Left ventricle myocardium superior (tissue), 1 donor: ENCODE data around the gene NNAT. TPM values are rescaled to one million over a fixed set of nuclear protein-coding genes. Genes with fewer than 3 reads are reported as not detected.
"Not testable (repeated sequence)": the region's sequence is repeated elsewhere in the genome, so short reads cannot be mapped to it uniquely, and the experiment has no call there.

ENCODE experiments used
- ATAC-seq: fragments of 200-7000 bp; cut with Tn5 transposase; one replicate; pipeline ENCODE4 v1.9.1; 2020; ENCODE audit warnings: mild to moderate bottlenecking, moderate library complexity
- DNase-seq: peaks from one replicate; pipeline ENCODE4 v3.0.0-alpha.2; 2020
- intact Hi-C: fragments of 100-400 bp; cut with micrococcal nuclease; formaldehyde crosslinking; loops from one replicate; pipeline ENCODE4 v1.11.0; 2022
- long read RNA-seq: library from polyadenylated mRNA; unstranded; transcript quantifications from one replicate; pipeline ENCODE4 v2.0.0, GENCODE V29; 2021
- total RNA-seq: library from RNA; stranded (reverse); fragmentation: NEBNext Ultra II Directional; extraction: Animal tissue kit (Norgen Biotek cat#: 25700); gene quantifications from one replicate; pipeline ENCODE4 v1.2.1, GENCODE V29; 2021
- donor health status: DM: no; HTN: yes; CAD: no; lungs with severe emphysema.

The NNAT gene
- total RNA-seq, result 0.25 TPM
- long read RNA-seq, partial matches to known transcripts, result 0 of 3 reads
- long read RNA-seq, other reads (novel, unspliced or antisense), result 3 of 3 reads

GRCh38 chr20:37521061-37521771 is at the start of gene NNAT:
Gene NNAT (plus strand): TSS chr20:37521250. CDS start chr20:37521332, 82 bp downstream.
- DNase-seq, result no peak
- ATAC-seq, result no peak
- intact Hi-C loops, result no loop called here

GRCh38 chr20:37471741-37472235 is 49.3 kb upstream of the NNAT start:
- intact Hi-C loops, result no loop called here
- no peak for ATAC-seq
- DNase-seq, result no peak

- ATAC-seq, DNase-seq, intact Hi-C loops: not testable (repeated sequence)
Measured at GRCh38 chr20:37472435-37472834, 48.6 kb upstream of the NNAT start.

- ATAC-seq (no peak), DNase-seq (no peak)
- intact Hi-C loops, result no loop called here
Measured at GRCh38 chr20:37473249-37474000, 47.6 kb upstream of the NNAT start.

GRCh38 chr20:37474386-37474785 is 46.7 kb upstream of the NNAT start:
- ATAC-seq, result no peak

GRCh38 chr20:37475252-37475651 is 45.8 kb upstream of the NNAT start:
- intact Hi-C loops, result no loop called here
- no peak for ATAC-seq
- DNase-seq, result no peak

More at GRCh38 chr20:37474386-37474785, 46.7 kb upstream of the NNAT start:
- no peak for DNase-seq
- intact Hi-C loops, result no loop called here

- ATAC-seq (no peak), DNase-seq (no peak)
- intact Hi-C loops, result no loop called here
Measured at GRCh38 chr20:37477041-37477440, 44.0 kb upstream of the NNAT start.

GRCh38 chr20:37479266-37479665 is 41.8 kb upstream of the NNAT start:
- no peak for ATAC-seq
- no peak for DNase-seq

GRCh38 chr20:37479925-37480691 is 40.9 kb upstream of the NNAT start:
- DNase-seq, result no peak
- no peak for ATAC-seq
- intact Hi-C loops, result no loop called here

More at GRCh38 chr20:37479266-37479665, 41.8 kb upstream of the NNAT start:
- intact Hi-C loops, result no loop called here

- DNase-seq (no peak), ATAC-seq (no peak)
- intact Hi-C loops, result no loop called here
Measured at GRCh38 chr20:37480919-37481318, 40.1 kb upstream of the NNAT start.

GRCh38 chr20:37481610-37482009 is 39.4 kb upstream of the NNAT start:
- intact Hi-C loops, result no loop called here
- DNase-seq, result no peak
- ATAC-seq, result no peak

GRCh38 chr20:37484331-37484730 is 36.7 kb upstream of the NNAT start:
- no peak for ATAC-seq
- intact Hi-C loops, result no loop called here
- no peak for DNase-seq

- ATAC-seq, DNase-seq, intact Hi-C loops: not testable (repeated sequence)
Measured at GRCh38 chr20:37486209-37486608, 34.8 kb upstream of the NNAT start.

- intact Hi-C loops, result no loop called here
- DNase-seq (no peak), ATAC-seq (no peak)
Measured at GRCh38 chr20:37490663-37491350, 30.2 kb upstream of the NNAT start.

GRCh38 chr20:37492096-37492625 is 28.9 kb upstream of the NNAT start:
- ATAC-seq, result no peak
- no peak for DNase-seq
- intact Hi-C loops, result no loop called here

GRCh38 chr20:37492945-37493344 is 28.1 kb upstream of the NNAT start:
- DNase-seq (no peak), ATAC-seq (no peak)
- intact Hi-C loops, result no loop called here

- ATAC-seq, result no peak
- no peak for DNase-seq
- intact Hi-C loops, result no loop called here
Measured at GRCh38 chr20:37494301-37494700, 26.7 kb upstream of the NNAT start.

- ATAC-seq, result no peak
- intact Hi-C loops, result no loop called here
- no peak for DNase-seq
Measured at GRCh38 chr20:37494796-37495195, 26.3 kb upstream of the NNAT start.
